H1 (cell line): ENCODE measurements around the gene FKRP. TPM values are rescaled to one million over a fixed set of nuclear protein-coding genes. Genes with fewer than 3 reads are reported as not detected.

Source experiments
- BCL11A ChIP-seq, 2 experiments: IDR thresholded peaks; one replicate each; pipeline ENCODE4 v1.6.1; 2011; ENCODE audit warnings: low read depth in 2 of 2, low read length in 2 of 2, mild to moderate bottlenecking in 2 of 2
- BRCA1 ChIP-seq: IDR thresholded peaks from 2 replicates; pipeline ENCODE4 v1.6.1; 2012; ENCODE audit warnings: low read depth, low read length, improper control_type of control experiment
- JUN ChIP-seq: IDR thresholded peaks from 2 replicates; pipeline ENCODE4 v1.6.1; 2011; ENCODE audit warnings: low read depth, mild to moderate bottlenecking, improper control_type of control experiment, low read length
- RBBP5 ChIP-seq: IDR thresholded peaks from 2 replicates; pipeline ENCODE4 v1.7.1; 2012; ENCODE audit warnings: low read depth, mild to moderate bottlenecking, inconsistent platforms, low read length, moderate library complexity, borderline replicate concordance
- SP2 ChIP-seq: IDR thresholded peaks from 2 replicates; pipeline ENCODE4 v1.6.1; 2012; ENCODE audit warnings: mild to moderate bottlenecking, low read length, inconsistent platforms
- polyA plus RNA-seq, 7 experiments: library from polyadenylated mRNA; depleted of rRNA in 3 of 7; stranded (reverse) in 5 of 7; unstranded in 2 of 7; fragments of >200 nt in 5 of 7; fragments of 200-250 nt in 2 of 7; gene quantifications; 1 replicate in 5 of 7; 2 replicates in 1 of 7; 4 replicates in 1 of 7; pipeline versions ENCODE4 v1.2.1 to v1.2.3, GENCODE V29; 2011 to 2013; ENCODE audit warnings: missing spikeins in 2 of 7, mixed read lengths in 2 of 7
- total RNA-seq: library from RNA; stranded (reverse); fragmentation: NEBNext Ultra II Directional; extraction: Animal tissue kit (Norgen Biotek cat#: 25700); gene quantifications from 2 replicates; pipeline ENCODE4 v1.2.1, GENCODE V29; 2021
- TF ChIP-seq, protein P1 (sequence below): fragments of 300-600 bp; sonication (generic); IDR thresholded peaks from 2 replicates; pipeline ENCODE4 v1.7.1; 2012; ENCODE audit warnings: low read length, moderate library complexity, mild to moderate bottlenecking, inconsistent platforms; ENCODE audit not compliant: insufficient replicate concordance

The FKRP gene
- total and polyA plus RNA-seq, 2 of the 8 experiments (the other 6 are each of a cell fraction or from before 2014, with no cell fraction given): 17.1 to 24.4 TPM

DNA sequence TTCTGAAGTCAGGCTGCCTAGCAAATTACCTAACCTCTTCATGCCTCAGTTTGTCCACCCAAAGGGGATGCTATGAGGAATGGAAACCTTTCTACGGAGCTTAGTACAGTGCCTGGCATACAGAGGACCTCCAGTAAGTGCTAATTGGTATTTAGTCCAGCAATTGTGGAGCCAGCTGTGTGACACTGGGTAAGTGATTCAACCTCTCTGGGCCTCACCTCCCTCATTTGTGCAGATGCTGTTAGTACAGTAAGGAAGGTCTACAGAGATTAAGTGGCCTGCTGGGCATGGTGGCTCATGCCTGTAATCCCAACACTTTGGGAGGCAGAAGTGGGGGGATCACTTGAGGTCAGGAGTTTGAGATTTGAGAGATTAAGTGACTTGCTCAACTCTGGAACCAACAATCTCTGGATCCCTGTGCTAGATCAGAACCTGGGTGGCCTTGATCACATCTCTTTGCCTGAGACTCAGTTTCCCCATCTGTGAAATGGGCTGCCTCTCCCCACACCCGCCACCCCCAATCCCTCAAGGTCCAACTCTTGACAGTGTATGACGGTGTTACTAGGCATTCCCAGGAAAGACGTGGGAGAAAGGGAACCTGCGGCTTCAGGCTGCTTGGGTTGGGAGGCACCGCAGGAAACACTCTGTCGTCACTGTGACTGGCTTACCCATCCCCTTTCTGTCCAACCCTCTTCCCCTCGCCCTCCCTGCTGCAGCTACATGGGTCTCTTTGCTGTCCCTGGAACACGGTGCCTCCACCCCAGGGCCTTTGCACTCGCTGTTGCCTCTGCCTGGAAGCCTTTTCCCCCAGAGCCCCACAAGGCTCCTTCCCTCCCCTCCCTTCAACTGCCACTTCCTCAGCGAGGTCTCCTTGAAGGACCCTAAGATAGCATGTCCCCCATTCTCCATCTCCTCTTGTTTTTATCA lies 47.2 kb upstream of the FKRP start (continued):
- TF ChIP-seq SP2 (no peak), JUN (no peak), BCL11A (IDR thresholded peaks at IDR 0.05; ENCODE audit: low read depth in 2 of 2, low read length in 2 of 2) (no peak), BRCA1 (no peak), RBBP5 (no peak)
- TF ChIP-seq, protein P1, sequence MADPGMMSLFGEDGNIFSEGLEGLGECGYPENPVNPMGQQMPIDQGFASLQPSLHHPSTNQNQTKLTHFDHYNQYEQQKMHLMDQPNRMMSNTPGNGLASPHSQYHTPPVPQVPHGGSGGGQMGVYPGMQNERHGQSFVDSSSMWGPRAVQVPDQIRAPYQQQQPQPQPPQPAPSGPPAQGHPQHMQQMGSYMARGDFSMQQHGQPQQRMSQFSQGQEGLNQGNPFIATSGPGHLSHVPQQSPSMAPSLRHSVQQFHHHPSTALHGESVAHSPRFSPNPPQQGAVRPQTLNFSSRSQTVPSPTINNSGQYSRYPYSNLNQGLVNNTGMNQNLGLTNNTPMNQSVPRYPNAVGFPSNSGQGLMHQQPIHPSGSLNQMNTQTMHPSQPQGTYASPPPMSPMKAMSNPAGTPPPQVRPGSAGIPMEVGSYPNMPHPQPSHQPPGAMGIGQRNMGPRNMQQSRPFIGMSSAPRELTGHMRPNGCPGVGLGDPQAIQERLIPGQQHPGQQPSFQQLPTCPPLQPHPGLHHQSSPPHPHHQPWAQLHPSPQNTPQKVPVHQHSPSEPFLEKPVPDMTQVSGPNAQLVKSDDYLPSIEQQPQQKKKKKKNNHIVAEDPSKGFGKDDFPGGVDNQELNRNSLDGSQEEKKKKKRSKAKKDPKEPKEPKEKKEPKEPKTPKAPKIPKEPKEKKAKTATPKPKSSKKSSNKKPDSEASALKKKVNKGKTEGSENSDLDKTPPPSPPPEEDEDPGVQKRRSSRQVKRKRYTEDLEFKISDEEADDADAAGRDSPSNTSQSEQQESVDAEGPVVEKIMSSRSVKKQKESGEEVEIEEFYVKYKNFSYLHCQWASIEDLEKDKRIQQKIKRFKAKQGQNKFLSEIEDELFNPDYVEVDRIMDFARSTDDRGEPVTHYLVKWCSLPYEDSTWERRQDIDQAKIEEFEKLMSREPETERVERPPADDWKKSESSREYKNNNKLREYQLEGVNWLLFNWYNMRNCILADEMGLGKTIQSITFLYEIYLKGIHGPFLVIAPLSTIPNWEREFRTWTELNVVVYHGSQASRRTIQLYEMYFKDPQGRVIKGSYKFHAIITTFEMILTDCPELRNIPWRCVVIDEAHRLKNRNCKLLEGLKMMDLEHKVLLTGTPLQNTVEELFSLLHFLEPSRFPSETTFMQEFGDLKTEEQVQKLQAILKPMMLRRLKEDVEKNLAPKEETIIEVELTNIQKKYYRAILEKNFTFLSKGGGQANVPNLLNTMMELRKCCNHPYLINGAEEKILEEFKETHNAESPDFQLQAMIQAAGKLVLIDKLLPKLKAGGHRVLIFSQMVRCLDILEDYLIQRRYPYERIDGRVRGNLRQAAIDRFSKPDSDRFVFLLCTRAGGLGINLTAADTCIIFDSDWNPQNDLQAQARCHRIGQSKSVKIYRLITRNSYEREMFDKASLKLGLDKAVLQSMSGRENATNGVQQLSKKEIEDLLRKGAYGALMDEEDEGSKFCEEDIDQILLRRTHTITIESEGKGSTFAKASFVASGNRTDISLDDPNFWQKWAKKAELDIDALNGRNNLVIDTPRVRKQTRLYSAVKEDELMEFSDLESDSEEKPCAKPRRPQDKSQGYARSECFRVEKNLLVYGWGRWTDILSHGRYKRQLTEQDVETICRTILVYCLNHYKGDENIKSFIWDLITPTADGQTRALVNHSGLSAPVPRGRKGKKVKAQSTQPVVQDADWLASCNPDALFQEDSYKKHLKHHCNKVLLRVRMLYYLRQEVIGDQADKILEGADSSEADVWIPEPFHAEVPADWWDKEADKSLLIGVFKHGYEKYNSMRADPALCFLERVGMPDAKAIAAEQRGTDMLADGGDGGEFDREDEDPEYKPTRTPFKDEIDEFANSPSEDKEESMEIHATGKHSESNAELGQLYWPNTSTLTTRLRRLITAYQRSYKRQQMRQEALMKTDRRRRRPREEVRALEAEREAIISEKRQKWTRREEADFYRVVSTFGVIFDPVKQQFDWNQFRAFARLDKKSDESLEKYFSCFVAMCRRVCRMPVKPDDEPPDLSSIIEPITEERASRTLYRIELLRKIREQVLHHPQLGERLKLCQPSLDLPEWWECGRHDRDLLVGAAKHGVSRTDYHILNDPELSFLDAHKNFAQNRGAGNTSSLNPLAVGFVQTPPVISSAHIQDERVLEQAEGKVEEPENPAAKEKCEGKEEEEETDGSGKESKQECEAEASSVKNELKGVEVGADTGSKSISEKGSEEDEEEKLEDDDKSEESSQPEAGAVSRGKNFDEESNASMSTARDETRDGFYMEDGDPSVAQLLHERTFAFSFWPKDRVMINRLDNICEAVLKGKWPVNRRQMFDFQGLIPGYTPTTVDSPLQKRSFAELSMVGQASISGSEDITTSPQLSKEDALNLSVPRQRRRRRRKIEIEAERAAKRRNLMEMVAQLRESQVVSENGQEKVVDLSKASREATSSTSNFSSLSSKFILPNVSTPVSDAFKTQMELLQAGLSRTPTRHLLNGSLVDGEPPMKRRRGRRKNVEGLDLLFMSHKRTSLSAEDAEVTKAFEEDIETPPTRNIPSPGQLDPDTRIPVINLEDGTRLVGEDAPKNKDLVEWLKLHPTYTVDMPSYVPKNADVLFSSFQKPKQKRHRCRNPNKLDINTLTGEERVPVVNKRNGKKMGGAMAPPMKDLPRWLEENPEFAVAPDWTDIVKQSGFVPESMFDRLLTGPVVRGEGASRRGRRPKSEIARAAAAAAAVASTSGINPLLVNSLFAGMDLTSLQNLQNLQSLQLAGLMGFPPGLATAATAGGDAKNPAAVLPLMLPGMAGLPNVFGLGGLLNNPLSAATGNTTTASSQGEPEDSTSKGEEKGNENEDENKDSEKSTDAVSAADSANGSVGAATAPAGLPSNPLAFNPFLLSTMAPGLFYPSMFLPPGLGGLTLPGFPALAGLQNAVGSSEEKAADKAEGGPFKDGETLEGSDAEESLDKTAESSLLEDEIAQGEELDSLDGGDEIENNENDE: no peak
